NCI-H226 (cell line): ENCODE measurements around the gene PHACTR1.

Source experiments
- DNase-seq: peaks from one replicate; pipeline ENCODE4 v3.0.0-alpha.2; 2015

The PHACTR1 gene

GRCh38 chr6:13172291-13172690, 455.7 kb downstream of the PHACTR1 start:
- no peak for DNase-seq

GRCh38 chr6:13175087-13175486, 458.5 kb downstream of the PHACTR1 start:
- no peak for DNase-seq

DNA sequence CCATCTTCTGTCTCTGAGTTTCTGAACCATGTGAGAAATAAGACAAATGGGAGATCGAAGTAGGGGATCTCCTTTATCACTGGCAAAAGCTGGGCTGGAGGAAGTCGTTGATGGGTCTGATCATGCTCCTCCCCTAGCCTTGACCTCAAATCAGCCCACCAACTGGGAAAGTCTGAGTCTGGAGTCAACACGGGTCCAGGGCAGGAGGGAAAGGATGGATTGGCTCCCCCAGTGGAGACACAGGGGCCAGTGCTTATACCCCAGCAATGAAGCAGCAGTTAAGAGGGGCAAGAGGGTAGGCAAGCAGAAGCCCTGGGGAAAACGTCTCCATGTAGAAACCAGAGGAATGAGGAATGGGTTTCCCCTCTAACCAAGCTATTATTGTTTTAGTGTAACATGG, 459.2 kb downstream of the PHACTR1 start:
- DNase-seq: no peak

GRCh38 chr6:13177664-13178063, 461.1 kb downstream of the PHACTR1 start:
- DNase-seq: no peak

DNA sequence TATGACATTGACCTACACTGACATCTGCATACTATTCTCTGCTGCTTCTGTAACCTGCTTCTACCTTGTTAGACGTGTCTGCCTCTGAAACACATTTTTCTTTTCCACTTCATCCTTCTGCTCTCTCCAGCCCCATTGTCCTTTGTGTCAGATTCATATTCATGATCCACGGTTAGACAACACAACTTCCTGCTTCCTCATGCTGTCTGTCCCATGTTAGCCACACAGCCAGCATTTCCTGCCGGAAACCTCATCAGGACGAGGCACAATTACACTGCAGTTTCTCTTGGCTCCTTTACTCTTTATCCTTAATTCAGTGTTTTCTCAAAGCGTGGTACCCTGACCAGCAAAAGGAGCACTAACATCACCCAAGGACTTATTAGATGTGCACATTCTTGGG, 461.5 kb downstream of the PHACTR1 start:
- DNase-seq: no peak

- no peak for DNase-seq
Measured at GRCh38 chr6:13180538-13180937, 464.0 kb downstream of the PHACTR1 start.

DNA sequence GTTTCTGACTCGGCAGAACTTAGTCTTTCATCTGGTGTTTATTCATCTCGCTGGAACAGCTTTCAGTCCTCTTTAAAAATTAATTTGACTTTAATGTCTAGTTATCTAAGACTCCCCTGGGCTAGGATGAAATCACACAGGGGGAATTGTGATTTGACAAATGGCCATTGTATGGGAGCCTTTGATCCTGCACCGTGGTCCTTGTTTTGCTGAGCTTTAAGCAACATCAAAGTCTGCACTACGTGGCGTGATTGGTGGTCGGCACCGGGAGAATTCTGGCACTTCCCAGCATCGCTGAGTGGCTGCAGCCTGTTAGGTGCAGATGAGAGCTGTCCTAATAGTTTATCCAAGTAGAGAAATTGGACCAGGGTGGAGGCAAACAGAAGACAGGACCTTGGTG, 464.8 kb downstream of the PHACTR1 start:
- DNase-seq: no peak

- no peak for DNase-seq
Measured at GRCh38 chr6:13183415-13184088, 467.0 kb downstream of the PHACTR1 start.

GRCh38 chr6:13184089-13184468, 467.5 kb downstream of the PHACTR1 start:
- no peak for DNase-seq

- DNase-seq: no peak
Measured at GRCh38 chr6:13184547-13184946, 468.0 kb downstream of the PHACTR1 start.

- DNase-seq: no peak
Measured at GRCh38 chr6:13186861-13187260, 470.3 kb downstream of the PHACTR1 start.

DNA sequence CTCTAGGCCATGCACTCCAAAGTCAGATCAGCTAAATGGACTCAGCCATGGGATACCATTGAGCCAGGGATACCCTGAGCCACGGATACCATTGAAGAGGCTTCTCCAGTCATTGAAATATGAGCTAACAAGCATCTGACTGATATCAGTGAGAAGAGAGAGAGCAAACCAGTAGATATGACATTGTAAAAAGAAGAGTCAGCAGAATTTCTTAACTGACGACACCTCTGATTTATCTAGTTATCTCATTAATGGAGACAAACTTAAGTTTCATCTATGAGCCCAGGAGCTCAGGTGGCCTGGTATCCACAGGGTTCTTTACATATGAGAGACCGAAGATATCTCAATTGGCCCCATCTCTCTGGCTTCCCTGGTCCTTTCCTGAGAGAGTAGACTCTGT, 471.1 kb downstream of the PHACTR1 start:
- no peak for DNase-seq

- DNase-seq: no peak
Measured at GRCh38 chr6:13188306-13188705, 471.7 kb downstream of the PHACTR1 start.

DNA sequence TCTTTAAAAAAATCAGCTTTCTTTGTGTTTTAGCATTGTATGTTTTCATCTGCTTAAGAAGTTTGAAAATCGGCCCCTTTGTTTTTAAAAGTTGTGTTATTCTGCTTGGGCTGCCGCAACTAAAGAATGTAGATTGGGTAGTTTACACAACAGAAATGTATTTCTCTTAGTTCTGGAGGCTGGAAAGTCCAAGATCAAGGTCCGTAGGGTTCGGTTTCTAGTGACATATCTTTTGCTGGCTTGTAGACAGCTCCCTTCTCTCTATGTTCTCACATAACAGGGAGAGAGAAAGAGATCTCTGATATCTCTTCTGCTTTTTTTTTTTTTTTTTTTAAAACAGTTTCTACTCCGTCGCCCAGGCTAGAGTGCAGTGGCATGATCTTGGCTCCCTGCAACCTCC, 473.1 kb downstream of the PHACTR1 start:
- no peak for DNase-seq

- DNase-seq: no peak
Measured at GRCh38 chr6:13190376-13190775, 473.8 kb downstream of the PHACTR1 start.

GRCh38 chr6:13191461-13191860, 474.9 kb downstream of the PHACTR1 start:
- no peak for DNase-seq

DNA sequence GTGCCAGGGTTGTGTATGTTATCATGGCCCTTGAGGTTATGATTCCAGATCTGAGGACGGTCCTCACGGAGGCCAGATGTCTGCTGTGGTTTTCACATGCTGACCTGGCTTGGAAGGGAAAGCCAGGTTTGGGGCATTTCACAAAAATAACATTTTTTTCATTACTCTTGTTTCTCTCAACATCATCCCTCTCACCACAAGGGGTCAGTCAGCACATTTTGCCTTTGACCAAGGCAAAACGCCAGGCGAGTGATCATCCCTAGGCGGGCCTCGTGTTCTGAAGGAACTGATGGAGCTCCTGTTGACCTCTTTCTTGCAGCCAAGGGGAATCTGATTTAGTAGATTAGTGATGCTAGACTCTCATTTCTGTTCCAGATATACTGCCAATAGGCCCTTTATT, 478.3 kb downstream of the PHACTR1 start:
- no peak for DNase-seq

GRCh38 chr6:13195803-13196202, 479.2 kb downstream of the PHACTR1 start:
- DNase-seq: no peak

- no peak for DNase-seq
Measured at GRCh38 chr6:13198168-13198567, 481.6 kb downstream of the PHACTR1 start.

GRCh38 chr6:13201336-13201735, 484.8 kb downstream of the PHACTR1 start:
- DNase-seq: no peak

DNA sequence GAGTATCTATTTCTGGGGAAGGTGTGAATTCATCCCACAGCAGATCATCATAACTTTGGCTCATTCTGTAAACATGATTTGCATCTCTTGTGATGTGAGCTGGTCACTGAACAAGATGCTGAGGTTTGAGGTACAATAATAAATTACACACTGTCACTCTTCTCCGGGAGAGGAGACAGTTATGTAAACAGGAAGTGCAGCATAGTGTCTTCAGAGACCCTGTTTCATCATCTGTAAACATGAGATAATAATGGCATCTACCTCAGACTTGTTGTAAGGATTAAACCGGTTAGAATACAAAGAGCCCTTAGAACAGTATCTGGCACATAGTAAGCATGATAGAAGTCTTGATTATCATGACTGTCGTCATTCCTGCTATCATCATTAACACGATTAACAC, 486.6 kb downstream of the PHACTR1 start:
- DNase-seq: no peak

DNA sequence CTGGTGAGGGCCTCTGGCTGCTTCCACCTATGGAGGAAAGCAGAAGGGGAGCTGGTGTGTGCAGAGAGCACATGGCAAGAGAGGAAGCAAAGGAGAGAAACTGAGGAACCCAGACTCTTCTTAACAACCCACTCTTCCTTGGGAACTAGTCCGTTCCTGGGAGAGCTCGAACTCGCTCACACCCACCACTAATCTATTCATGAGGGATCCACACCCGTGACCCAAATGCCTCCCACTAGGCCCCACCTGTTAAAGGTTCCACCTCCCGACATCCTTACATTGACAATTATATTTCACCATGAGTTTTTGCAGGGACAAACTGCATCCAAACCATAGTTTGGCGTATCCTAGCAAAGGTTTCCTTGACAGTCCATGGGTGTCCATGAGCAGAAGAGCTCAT, 488.5 kb downstream of the PHACTR1 start:
- no peak for DNase-seq

GRCh38 chr6:13212096-13212495, 495.5 kb downstream of the PHACTR1 start:
- no peak for DNase-seq

DNA sequence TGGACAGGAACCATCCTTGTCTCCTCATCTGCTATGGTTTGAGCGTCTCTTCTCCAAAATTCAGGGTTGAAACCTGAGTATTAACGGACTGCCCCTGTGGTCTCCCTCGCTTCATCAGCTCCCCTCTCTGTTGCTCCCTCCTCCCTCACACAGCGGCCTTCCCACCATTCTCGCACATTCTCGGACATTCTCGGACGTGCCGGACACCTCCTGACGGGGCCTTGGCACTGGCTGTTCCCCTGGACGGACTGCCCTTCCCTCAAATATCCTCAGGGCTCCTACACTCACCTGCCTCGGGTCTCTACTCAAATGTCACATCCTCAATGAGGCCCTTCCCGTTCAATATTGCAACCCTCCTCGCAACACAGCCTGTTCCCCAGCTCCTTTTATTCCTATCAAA, 496.0 kb downstream of the PHACTR1 start:
- DNase-seq: no peak

DNA sequence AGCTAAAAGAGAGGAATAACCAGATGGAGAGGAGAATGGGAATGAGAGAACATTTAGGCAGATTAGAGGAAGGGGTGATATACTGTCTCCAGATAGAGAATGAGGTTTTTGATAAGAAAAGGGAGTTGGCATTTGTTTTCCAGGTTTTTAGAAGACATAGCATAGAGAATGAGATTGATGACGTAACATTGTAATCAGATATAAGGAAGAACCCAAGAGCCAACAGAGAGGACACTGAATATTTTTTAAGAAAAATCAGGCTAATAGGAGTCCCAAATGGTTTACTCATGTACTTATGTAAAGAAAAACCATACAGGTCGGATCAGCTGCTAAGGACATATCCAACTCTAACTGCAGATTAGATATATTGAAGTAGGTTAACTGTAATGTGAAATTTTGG, 498.8 kb downstream of the PHACTR1 start:
- no peak for DNase-seq
